ENCODE measurements around the gene APBB2.

- TF ChIP-seq, protein P1, sequence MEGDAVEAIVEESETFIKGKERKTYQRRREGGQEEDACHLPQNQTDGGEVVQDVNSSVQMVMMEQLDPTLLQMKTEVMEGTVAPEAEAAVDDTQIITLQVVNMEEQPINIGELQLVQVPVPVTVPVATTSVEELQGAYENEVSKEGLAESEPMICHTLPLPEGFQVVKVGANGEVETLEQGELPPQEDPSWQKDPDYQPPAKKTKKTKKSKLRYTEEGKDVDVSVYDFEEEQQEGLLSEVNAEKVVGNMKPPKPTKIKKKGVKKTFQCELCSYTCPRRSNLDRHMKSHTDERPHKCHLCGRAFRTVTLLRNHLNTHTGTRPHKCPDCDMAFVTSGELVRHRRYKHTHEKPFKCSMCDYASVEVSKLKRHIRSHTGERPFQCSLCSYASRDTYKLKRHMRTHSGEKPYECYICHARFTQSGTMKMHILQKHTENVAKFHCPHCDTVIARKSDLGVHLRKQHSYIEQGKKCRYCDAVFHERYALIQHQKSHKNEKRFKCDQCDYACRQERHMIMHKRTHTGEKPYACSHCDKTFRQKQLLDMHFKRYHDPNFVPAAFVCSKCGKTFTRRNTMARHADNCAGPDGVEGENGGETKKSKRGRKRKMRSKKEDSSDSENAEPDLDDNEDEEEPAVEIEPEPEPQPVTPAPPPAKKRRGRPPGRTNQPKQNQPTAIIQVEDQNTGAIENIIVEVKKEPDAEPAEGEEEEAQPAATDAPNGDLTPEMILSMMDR (IDR thresholded peaks at IDR 0.05; ENCODE audit: low read length), result no peak
- no peak for TF ChIP-seq EZH2 (IDR thresholded peaks at IDR 0.05; ENCODE audit: borderline replicate concordance, low read length)
Observed at GRCh38 chr4:40837094-40837870, 377.1 kb downstream of the APBB2 start.

All from OCI-LY1 (cell line).